GM12801 (cell line): ENCODE measurements around the gene ZCCHC24.

Experiments used
- TF ChIP-seq, protein P1 (sequence below): IDR thresholded peaks from one replicate; pipeline ENCODE4 v1.5.1; 2011; ENCODE audit warnings: control low read depth; ENCODE audit not compliant: insufficient read length; ENCODE audit errors: extremely low read depth

ZCCHC24 gene

DNA sequence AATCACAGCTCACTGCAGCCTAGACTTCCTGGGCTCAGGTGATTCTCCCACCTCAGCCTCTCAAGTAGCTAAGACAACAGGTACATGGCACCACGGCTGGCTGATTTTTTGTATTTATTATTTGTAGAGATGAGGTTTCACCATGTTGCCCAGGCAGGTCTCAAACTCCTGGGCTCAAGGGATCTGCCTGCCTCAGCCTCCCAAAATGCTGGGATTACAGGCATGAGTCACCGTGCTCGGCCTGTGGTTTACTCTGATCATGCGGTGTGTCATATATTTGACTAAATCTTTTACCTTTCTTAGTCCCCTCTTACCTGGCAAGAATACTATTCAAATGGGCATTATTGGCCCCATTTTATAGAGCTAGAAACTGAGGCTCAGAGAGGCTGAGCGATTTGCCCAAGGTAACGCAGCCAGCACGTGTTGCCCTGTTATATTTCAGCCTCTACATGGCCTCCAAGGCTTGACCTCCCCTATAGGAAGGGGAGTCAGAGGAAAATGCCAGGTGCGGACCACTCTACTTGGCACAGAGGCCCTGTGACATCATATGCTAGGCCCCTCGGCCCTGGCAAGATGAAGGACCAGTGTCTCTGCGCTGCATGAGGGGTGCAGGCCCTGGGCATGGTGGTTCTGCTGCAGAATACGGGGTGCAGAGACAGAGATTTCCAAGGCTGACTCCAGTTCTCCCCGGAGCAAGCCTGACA lies 8.2 kb downstream of the ZCCHC24 start:
- TF ChIP-seq, protein P1, sequence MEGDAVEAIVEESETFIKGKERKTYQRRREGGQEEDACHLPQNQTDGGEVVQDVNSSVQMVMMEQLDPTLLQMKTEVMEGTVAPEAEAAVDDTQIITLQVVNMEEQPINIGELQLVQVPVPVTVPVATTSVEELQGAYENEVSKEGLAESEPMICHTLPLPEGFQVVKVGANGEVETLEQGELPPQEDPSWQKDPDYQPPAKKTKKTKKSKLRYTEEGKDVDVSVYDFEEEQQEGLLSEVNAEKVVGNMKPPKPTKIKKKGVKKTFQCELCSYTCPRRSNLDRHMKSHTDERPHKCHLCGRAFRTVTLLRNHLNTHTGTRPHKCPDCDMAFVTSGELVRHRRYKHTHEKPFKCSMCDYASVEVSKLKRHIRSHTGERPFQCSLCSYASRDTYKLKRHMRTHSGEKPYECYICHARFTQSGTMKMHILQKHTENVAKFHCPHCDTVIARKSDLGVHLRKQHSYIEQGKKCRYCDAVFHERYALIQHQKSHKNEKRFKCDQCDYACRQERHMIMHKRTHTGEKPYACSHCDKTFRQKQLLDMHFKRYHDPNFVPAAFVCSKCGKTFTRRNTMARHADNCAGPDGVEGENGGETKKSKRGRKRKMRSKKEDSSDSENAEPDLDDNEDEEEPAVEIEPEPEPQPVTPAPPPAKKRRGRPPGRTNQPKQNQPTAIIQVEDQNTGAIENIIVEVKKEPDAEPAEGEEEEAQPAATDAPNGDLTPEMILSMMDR: no peak

DNA sequence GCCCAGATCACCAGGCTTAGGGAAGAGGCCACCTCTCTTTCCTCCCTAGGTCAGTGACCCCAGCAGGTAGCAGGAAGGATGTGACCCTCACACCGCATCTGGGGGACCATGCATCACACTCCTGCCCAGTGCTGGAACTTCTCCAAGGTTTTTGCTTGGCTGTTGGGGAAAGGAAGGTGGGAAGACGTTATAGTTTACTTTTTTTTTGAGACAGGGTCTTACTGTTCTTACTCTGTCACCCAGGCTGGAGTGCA lies 8.6 kb downstream of the ZCCHC24 start:
- TF ChIP-seq, protein P1: no peak

DNA sequence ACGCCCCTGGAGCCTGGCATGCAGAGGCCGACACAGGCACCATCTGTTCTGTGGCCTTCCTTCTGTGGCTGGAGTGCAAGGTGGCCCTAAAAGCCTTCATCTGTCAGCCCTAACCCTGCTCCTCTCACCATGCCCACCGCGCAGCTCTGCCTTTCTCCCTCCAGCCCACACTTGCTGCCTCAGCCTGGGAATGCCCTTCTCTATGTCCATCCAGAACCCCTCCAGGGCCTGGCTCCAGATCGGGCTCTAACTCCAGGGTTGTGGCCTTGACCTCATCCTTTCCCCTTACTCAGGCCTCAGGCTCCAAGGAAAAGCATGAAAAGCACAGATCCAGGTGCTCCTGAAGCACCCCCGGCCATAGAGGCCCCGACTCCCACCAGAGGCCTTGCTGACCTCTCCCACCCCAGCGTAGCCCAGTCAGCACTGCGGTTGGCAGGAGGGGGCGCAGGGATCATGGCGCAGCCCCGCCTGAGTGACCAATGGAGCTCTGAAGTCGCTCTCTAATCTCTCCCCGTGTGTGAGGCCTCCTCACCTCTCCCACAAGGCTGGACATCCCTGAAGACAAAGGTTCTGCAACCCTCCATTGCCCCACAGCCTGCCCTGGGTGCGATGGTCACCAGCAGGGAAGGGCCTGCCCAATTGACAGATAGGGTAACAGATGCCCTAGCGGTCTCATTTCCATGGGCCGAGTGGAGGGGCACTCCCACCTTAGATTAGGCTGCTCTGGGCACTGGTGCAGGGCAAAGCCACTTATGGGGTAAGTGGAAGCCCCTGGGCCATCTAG lies 9.2 kb downstream of the ZCCHC24 start:
- TF ChIP-seq, protein P1: no peak

DNA sequence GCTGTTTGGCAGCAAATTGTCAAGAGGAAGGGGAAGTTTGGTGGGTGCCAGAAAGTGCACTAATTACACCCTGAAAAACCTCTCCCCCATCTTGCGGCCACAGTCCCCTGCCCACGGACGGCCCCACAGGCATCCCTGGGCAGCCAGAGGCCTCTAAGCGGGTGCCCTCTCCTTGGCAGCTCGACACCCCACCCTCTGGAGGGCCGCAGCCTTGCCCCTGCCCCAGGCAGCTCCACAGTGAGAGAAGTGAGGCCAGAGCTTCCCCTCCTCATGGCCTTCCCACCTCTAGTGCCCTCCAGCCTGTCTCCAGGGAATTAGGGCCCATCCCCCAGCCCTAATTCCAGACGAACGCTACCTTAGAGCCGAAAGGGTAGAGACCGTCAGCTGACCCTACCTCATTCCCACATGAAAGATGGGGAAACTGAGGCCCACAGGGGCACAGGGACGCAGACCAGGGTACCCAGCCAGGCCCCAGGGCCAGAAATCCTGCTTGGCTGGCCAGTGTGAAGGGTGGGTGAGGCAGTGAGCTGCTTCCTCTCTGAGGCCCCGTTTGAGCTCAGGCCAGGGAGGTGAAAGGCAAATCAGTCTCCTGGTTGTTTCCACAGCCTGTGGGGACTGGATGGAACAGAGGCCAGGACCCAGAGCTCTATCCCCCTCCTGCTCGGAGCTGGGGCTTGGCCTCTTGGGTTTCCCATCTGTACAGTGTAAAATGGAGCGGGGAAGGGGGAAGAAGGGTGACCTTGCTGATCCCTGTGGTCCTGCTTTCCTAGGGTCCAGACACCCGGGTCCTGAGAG lies 10.0 kb downstream of the ZCCHC24 start:
- TF ChIP-seq, protein P1: no peak

DNA sequence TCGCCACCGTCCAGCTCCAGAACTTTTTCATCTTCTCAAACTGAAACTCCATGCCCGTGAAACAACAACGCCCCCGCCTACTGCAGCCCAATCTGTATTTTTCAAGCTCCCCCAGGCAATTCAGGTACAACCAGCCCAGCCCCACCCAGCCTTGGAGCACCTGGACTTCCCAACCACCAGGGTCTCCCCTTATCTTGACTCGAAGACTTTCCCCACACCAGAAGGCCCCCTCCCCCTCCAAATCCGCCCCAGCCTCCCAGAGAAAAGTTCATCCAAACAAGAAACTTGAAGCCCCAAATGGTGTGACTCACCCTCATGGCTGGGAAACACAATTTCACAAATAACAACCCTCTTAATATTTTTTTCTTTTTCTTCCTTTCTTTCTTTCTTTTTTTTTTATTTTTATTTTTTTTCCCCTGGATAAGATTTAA lies 10.6 kb downstream of the ZCCHC24 start:
- TF ChIP-seq, protein P1: no peak

- TF ChIP-seq, protein P1: no peak
Observed at GRCh38 chr10:79434223-79434687, 11.2 kb downstream of the ZCCHC24 start.
